H9 (cell line): Measurements from ENCODE around the gene HCFC2. TPM values are rescaled to one million over a fixed set of nuclear protein-coding genes. Genes with fewer than 3 reads are reported as not detected.
"Not testable (repeated sequence)": the region's sequence is repeated elsewhere in the genome, so short reads cannot be mapped to it uniquely, and the experiment has no call there.

Experiments used
- DNase-seq: peaks from one replicate; pipeline ENCODE4 v3.0.0-alpha.2; 2017
- H2AFZ ChIP-seq: one replicate; pipeline ENCODE4 v1.6.1; 2013; ENCODE audit warnings: mild to moderate bottlenecking, low read length, control low read depth, moderate library complexity
- H2AK5ac ChIP-seq: 2 replicates; pipeline ENCODE4 v1.6.1; 2013; ENCODE audit warnings: low read length, control low read depth, mixed read lengths; ENCODE audit not compliant: insufficient read length
- H2BK120ac ChIP-seq: one replicate; pipeline ENCODE4 v1.6.1; 2013; ENCODE audit warnings: low read depth, mild to moderate bottlenecking, low read length, control low read depth, inconsistent platforms; ENCODE audit not compliant: poor library complexity, severe bottlenecking
- H2BK12ac ChIP-seq: 2 replicates; pipeline ENCODE4 v1.6.1; 2013; ENCODE audit warnings: low read length, control low read depth, mixed read lengths, low read depth; ENCODE audit not compliant: insufficient read length
- H2BK15ac ChIP-seq: 2 replicates; pipeline ENCODE4 v1.6.1; 2013; ENCODE audit warnings: low read depth, low read length, control low read depth
- H2BK20ac ChIP-seq: one replicate; pipeline ENCODE4 v1.6.1; 2013; ENCODE audit warnings: low read depth, mild to moderate bottlenecking, low read length, control low read depth, inconsistent platforms; ENCODE audit not compliant: poor library complexity, severe bottlenecking
- H2BK5ac ChIP-seq: 2 replicates; pipeline ENCODE4 v1.6.1; 2013; ENCODE audit warnings: low read length, control low read depth, mixed read lengths; ENCODE audit not compliant: insufficient read length
- H3K14ac ChIP-seq: 2 replicates; pipeline ENCODE4 v1.6.1; 2013; ENCODE audit warnings: low read length, control low read depth; ENCODE audit not compliant: insufficient read depth
- H3K18ac ChIP-seq: 2 replicates; pipeline ENCODE4 v1.6.1; 2013; ENCODE audit warnings: low read depth, mild to moderate bottlenecking, mixed read lengths, low read length, control low read depth; ENCODE audit not compliant: insufficient read length
- H3K23ac ChIP-seq: 2 replicates; pipeline ENCODE4 v1.6.1; 2013; ENCODE audit warnings: low read length, control low read depth, mixed read lengths, low read depth; ENCODE audit not compliant: insufficient read length
- H3K23me2 ChIP-seq: 2 replicates; pipeline ENCODE4 v1.6.1; 2013; ENCODE audit warnings: low read depth, mild to moderate bottlenecking, mixed read lengths, low read length, control low read depth; ENCODE audit not compliant: insufficient read length, poor library complexity, severe bottlenecking
- H3K27ac ChIP-seq: 2 replicates; pipeline ENCODE4 v1.5.1; 2013; ENCODE audit warnings: low read length, control low read depth, mixed read lengths, low read depth; ENCODE audit not compliant: insufficient read length
- H3K27me3 ChIP-seq: 2 replicates; pipeline ENCODE4 v1.6.1; 2013; ENCODE audit warnings: low read length, control low read depth, inconsistent platforms; ENCODE audit not compliant: insufficient read depth
- H3K4ac ChIP-seq: 2 replicates; pipeline ENCODE4 v1.6.1; 2013; ENCODE audit warnings: low read depth, mild to moderate bottlenecking, control low read depth, inconsistent platforms, low read length, moderate library complexity
- H3K4me1 ChIP-seq: 2 replicates; pipeline ENCODE4 v1.6.1; 2013; ENCODE audit warnings: low read length, control low read depth, inconsistent platforms; ENCODE audit not compliant: insufficient read depth
- H3K4me2 ChIP-seq: 2 replicates; pipeline ENCODE4 v1.6.1; 2013; ENCODE audit warnings: low read length, control low read depth, mixed read lengths; ENCODE audit not compliant: insufficient read length, insufficient read depth
- H3K56ac ChIP-seq: 2 replicates; pipeline ENCODE4 v1.6.1; 2013; ENCODE audit warnings: low read depth, mild to moderate bottlenecking, mixed read lengths, low read length, control low read depth; ENCODE audit not compliant: insufficient read length
- H3K79me1 ChIP-seq: 2 replicates; pipeline ENCODE4 v1.6.1; 2013; ENCODE audit warnings: low read depth, mild to moderate bottlenecking, moderate library complexity, low read length, control low read depth, inconsistent platforms; ENCODE audit not compliant: insufficient read depth, poor library complexity, severe bottlenecking
- H3K79me2 ChIP-seq: 2 replicates; pipeline ENCODE4 v1.6.1; 2013; ENCODE audit warnings: low read length, control low read depth, inconsistent platforms; ENCODE audit not compliant: insufficient read depth
- H3K9ac ChIP-seq: 2 replicates; pipeline ENCODE4 v1.6.1; 2013; ENCODE audit warnings: low read length, control low read depth, mixed read lengths; ENCODE audit not compliant: insufficient read length; ENCODE audit errors: extremely low read depth
- H3K9me3 ChIP-seq: one replicate; pipeline ENCODE4 v1.6.1; 2013; ENCODE audit warnings: low read depth, low read length, inconsistent platforms; ENCODE audit not compliant: control insufficient read depth
- H3T11ph ChIP-seq: one replicate; pipeline ENCODE4 v1.6.1; 2013; ENCODE audit warnings: mild to moderate bottlenecking, low read length, control low read depth, inconsistent platforms
- H4K20me1 ChIP-seq: one replicate; pipeline ENCODE4 v1.6.1; 2013; ENCODE audit not compliant: control insufficient read depth, insufficient read length, insufficient read depth
- H4K5ac ChIP-seq: 2 replicates; pipeline ENCODE4 v1.6.1; 2013; ENCODE audit warnings: low read depth, mild to moderate bottlenecking, mixed read lengths, low read length, control low read depth; ENCODE audit not compliant: insufficient read length
- H4K8ac ChIP-seq: replicated peaks from 2 replicates; pipeline ENCODE4 v1.6.1; 2013; ENCODE audit warnings: low read length, control low read depth, mixed read lengths, low read depth; ENCODE audit not compliant: insufficient read length
- H4K91ac ChIP-seq: 2 replicates; pipeline ENCODE4 v1.6.1; 2013; ENCODE audit warnings: low read depth, mild to moderate bottlenecking, moderate library complexity, mixed read lengths, low read length, control low read depth; ENCODE audit not compliant: insufficient read length
- H3K27ac Mint-ChIP-seq, 3 experiments: 2 replicates in 2 of 3; 3 replicates in 1 of 3; pipeline ENCODE4 v1.8.0; 2020 to 2021; ENCODE audit warnings: mixed read lengths in 3 of 3, mild to moderate bottlenecking in 1 of 3, moderate library complexity in 1 of 3
- H3K27me3 Mint-ChIP-seq: 2 replicates; pipeline ENCODE4 v1.8.0; 2021; ENCODE audit warnings: low read depth, mild to moderate bottlenecking, moderate library complexity, mixed read lengths
- H3K36me3 Mint-ChIP-seq, 3 experiments: 2 replicates in 2 of 3; 3 replicates in 1 of 3; pipeline ENCODE4 v1.8.0; 2020 to 2021; ENCODE audit warnings: low read depth in 3 of 3, mixed read lengths in 3 of 3; ENCODE audit not compliant: insufficient read depth in 1 of 3
- H3K4me1 Mint-ChIP-seq, 2 experiments: 2 replicates each; pipeline ENCODE4 v1.8.0; 2020; ENCODE audit warnings: mixed read lengths in 2 of 2
- H3K4me3 Mint-ChIP-seq, 2 experiments: 2 replicates in 1 of 2; 3 replicates in 1 of 2; pipeline ENCODE4 v1.8.0; 2020 to 2021; ENCODE audit warnings: mild to moderate bottlenecking in 2 of 2, mixed read lengths in 2 of 2, moderate library complexity in 1 of 2
- H3K9me3 Mint-ChIP-seq, 2 experiments: 2 replicates in 1 of 2; 3 replicates in 1 of 2; pipeline ENCODE4 v1.8.0; 2020; ENCODE audit warnings: mild to moderate bottlenecking in 2 of 2, mixed read lengths in 2 of 2, moderate library complexity in 1 of 2
- CTCF ChIP-seq: fragments of 200-600 bp; sonication (generic); conservative IDR thresholded peaks from 3 replicates; pipeline ENCODE4 v1.8.0; 2021; ENCODE audit warnings: antibody characterized with exemption, mild to moderate bottlenecking
- WGBS: extraction: QIAGEN DNeasy Blood & Tissue Kit; methylation state at CpG from one replicate; pipeline ENCODE4 v1.1.7; 2013; ENCODE audit warnings: missing lambda C conversion rate, low lambda C conversion rate, mixed read lengths; ENCODE audit not compliant: insufficient read length; ENCODE audit errors: extremely low coverage; 5-methylcytosine and 5-hydroxymethylcytosine counted together
- total RNA-seq: library from RNA; stranded (reverse); gene quantifications from 2 replicates; pipeline ENCODE4 v1.2.1, GENCODE V29; 2021

Gene HCFC2
- total RNA-seq, 1 experiment from 2014 or later = 1.9 TPM

DNA sequence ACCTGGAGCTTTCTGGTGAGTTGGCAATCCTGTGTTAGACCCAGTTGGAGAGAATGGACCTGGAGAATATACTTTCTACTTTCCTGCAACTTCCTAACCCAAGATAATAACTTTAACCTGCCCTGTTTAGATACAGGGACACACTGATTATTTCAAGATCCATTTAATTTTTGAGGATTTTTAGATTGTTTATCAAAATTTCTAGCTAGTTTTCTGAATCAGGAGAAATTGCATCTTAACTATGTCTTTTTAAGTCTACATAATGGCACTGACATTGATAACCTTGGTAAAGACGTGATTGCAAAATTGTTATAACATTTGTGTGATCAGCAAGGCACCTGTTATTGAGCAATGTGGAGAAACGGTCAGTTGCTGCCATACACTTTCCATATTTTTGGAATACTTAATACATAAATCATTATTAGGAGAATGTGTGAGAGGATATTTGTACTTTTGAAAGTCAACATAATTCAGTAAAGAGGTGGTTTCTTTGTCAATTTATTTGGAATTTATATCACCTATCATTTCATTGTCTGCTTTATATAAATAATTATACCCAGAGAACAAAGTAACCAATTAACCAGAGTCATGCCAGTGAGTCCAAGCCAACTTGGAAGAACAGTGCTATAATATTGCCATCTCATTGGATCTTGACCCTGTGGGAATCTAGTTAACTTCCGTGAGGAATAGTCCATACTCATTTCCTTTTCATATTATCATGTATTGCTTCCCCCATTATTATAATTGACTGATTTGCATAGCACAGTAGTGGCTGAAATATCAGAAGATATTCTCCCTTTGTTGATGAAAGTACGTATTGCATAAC is 45.3 kb downstream of the HCFC2 start:
- H4K8ac ChIP-seq = no peak overlapping the region
- no peak for TF ChIP-seq CTCF
- no peak for DNase-seq
- no peak overlapping the region for H4K5ac ChIP-seq
- no peak overlapping the region for H3K18ac ChIP-seq
- no peak overlapping the region for H2BK15ac ChIP-seq
- no peak overlapping the region for H2BK12ac ChIP-seq
- no peaks in the 10 kb centered on the region for H4K20me1 ChIP-seq
- no peaks in the 10 kb centered on the region for H3K79me2 ChIP-seq
- H3K79me1 ChIP-seq = no peaks in the 10 kb centered on the region
- no peak overlapping the region for H2AK5ac ChIP-seq
- Mint-ChIP-seq H3K27me3 (no peaks in the 10 kb centered on the region), H3K4me1 (peaks cover 10 to 13% of the 10 kb centered on the region in 2 experiments), H3K4me3 (no peak overlapping the region), H3K36me3 (no peaks in the 10 kb centered on the region; a peak in 2 of 7 replicates), H3K9me3 (no peaks in the 10 kb centered on the region), H3K27ac (no peak overlapping the region)
- no peak overlapping the region for H2AFZ ChIP-seq
- no peak overlapping the region for H3K23ac ChIP-seq
- H2BK20ac ChIP-seq = no peak overlapping the region
- peaks cover 4% of the 10 kb centered on the region; the same call in 1 of the 2 replicates for H3K4me1 ChIP-seq
- H4K91ac ChIP-seq = no peak overlapping the region
- H3K27me3 ChIP-seq = no peaks in the 10 kb centered on the region
- no peak overlapping the region for H2BK5ac ChIP-seq
- H3K27ac ChIP-seq = no peak overlapping the region
- no peak overlapping the region for H3K4ac ChIP-seq
- no peak overlapping the region for H2BK120ac ChIP-seq
- no peak overlapping the region for H3T11ph ChIP-seq
- WGBS = no CpG with 5 or more reads among the region's 4 CpGs
- H3K9ac ChIP-seq = no peak overlapping the region
- H3K9me3 ChIP-seq = no peaks in the 10 kb centered on the region
- no peak overlapping the region for H3K4me2 ChIP-seq
- H3K23me2 ChIP-seq = no peaks in the 10 kb centered on the region
- H3K14ac ChIP-seq = no peak overlapping the region
- H3K56ac ChIP-seq = no peak overlapping the region

GRCh38 chr12:104114834-104115586 is 50.7 kb downstream of the HCFC2 start:
- H2AFZ ChIP-seq, H2BK5ac ChIP-seq, H4K8ac ChIP-seq, DNase-seq, H3K27me3 ChIP-seq, H3K4me2 ChIP-seq, H3K9me3 ChIP-seq, H4K5ac ChIP-seq, H3K23ac ChIP-seq, H2BK12ac ChIP-seq, H3K56ac ChIP-seq, H3K4me1 Mint-ChIP-seq, H3K4me1 ChIP-seq, H2BK20ac ChIP-seq, H4K20me1 ChIP-seq, H3T11ph ChIP-seq, H3K4ac ChIP-seq, H3K79me2 ChIP-seq, H3K79me1 ChIP-seq, H3K14ac ChIP-seq, H2BK120ac ChIP-seq, H3K9me3 Mint-ChIP-seq, H3K27me3 Mint-ChIP-seq, H2BK15ac ChIP-seq, H3K27ac ChIP-seq, H2AK5ac ChIP-seq, H3K18ac ChIP-seq, H3K4me3 Mint-ChIP-seq, H3K23me2 ChIP-seq, H4K91ac ChIP-seq, H3K9ac ChIP-seq: not testable (repeated sequence)
- Mint-ChIP-seq H3K36me3 (peaks cover 8 to 26% (median 22%) of the 10 kb centered on the region in 3 experiments; a peak in 6 of 7 replicates), H3K27ac (peak overlapping the region in 1 of 3 experiments; percentile 62; a peak in 1 of 7 replicates)
- no CpG with 5 or more reads among the region's 14 CpGs for WGBS
